ENCODE measurements around the gene DCLRE1B.

GRCh38 chr1:113899111-113899510 lies 6.0 kb upstream of the DCLRE1B start:
- no peak for TF ChIP-seq CTCF (IDR thresholded peaks at IDR 0.05 in 4 of 5, conservative IDR thresholded peaks at IDR 0.05 in 1 of 5)
- no peak for TF ChIP-seq POLR2A (IDR thresholded peaks at IDR 0.05)
